Trophoblast cell (in vitro differentiated cells and primary cell): ENCODE data around the gene RSBN1L.

Source experiments
- DNase-seq, 2 donors: peaks; one replicate each; pipeline ENCODE4 v3.0.0-alpha.2; 2016
- H2AFZ ChIP-seq: 2 replicates; pipeline ENCODE4 v1.6.1; 2013; ENCODE audit warnings: low read length, moderate library complexity, mild to moderate bottlenecking; ENCODE audit not compliant: insufficient read depth, poor library complexity
- H2AK5ac ChIP-seq: 2 replicates; pipeline ENCODE4 v1.6.1; 2013; ENCODE audit warnings: mild to moderate bottlenecking, low read length
- H2BK120ac ChIP-seq: 2 replicates; pipeline ENCODE4 v1.6.1; 2013; ENCODE audit warnings: low read length, mild to moderate bottlenecking, moderate library complexity; ENCODE audit not compliant: insufficient read depth, poor library complexity
- H2BK12ac ChIP-seq: 2 replicates; pipeline ENCODE4 v1.6.1; 2013; ENCODE audit warnings: mild to moderate bottlenecking, low read length, moderate library complexity
- H2BK5ac ChIP-seq: 2 replicates; pipeline ENCODE4 v1.6.1; 2013; ENCODE audit warnings: low read length, low read depth, moderate library complexity, mild to moderate bottlenecking; ENCODE audit not compliant: poor library complexity
- H3K14ac ChIP-seq: 2 replicates; pipeline ENCODE4 v1.6.1; 2013; ENCODE audit warnings: mild to moderate bottlenecking, low read length
- H3K18ac ChIP-seq: 2 replicates; pipeline ENCODE4 v1.6.1; 2013; ENCODE audit warnings: mild to moderate bottlenecking, low read length
- H3K23ac ChIP-seq: 2 replicates; pipeline ENCODE4 v1.6.1; 2013; ENCODE audit warnings: low read length
- H3K27ac ChIP-seq: 2 replicates; pipeline ENCODE4 v1.5.1; 2013; ENCODE audit warnings: low read depth, mild to moderate bottlenecking, inconsistent platforms, low read length, moderate library complexity
- H3K27me3 ChIP-seq: 2 replicates; pipeline ENCODE4 v1.6.1; 2013; ENCODE audit warnings: inconsistent platforms, mild to moderate bottlenecking, low read length, moderate library complexity; ENCODE audit not compliant: insufficient read depth
- H3K36me3 ChIP-seq, 2 experiments: 1 replicate in 1 of 2; 2 replicates in 1 of 2; pipeline ENCODE4 v1.6.1; 2013; ENCODE audit warnings: low read length in 2 of 2, mild to moderate bottlenecking in 2 of 2, moderate library complexity in 1 of 2; ENCODE audit not compliant: insufficient read depth in 2 of 2, control insufficient read depth in 1 of 2
- H3K4ac ChIP-seq: 2 replicates; pipeline ENCODE4 v1.6.1; 2013; ENCODE audit warnings: low read depth, mild to moderate bottlenecking, low read length, moderate library complexity
- H3K4me1 ChIP-seq, 2 experiments: 1 replicate in 1 of 2; 2 replicates in 1 of 2; pipeline ENCODE4 v1.6.1; 2013; ENCODE audit warnings: low read length in 2 of 2, mild to moderate bottlenecking in 2 of 2, moderate library complexity in 1 of 2; ENCODE audit not compliant: insufficient read depth in 2 of 2, control insufficient read depth in 1 of 2
- H3K4me2 ChIP-seq: 2 replicates; pipeline ENCODE4 v1.6.1; 2013; ENCODE audit warnings: inconsistent platforms, mild to moderate bottlenecking, low read length, moderate library complexity
- H3K4me3 ChIP-seq: 2 replicates; pipeline ENCODE4 v1.5.1; 2013; ENCODE audit warnings: mild to moderate bottlenecking, low read depth, low read length, inconsistent platforms
- H3K79me1 ChIP-seq: one replicate; pipeline ENCODE4 v1.6.1; 2013; ENCODE audit warnings: low read length
- H3K79me2 ChIP-seq: 2 replicates; pipeline ENCODE4 v1.6.1; 2013; ENCODE audit warnings: low read length, mild to moderate bottlenecking; ENCODE audit not compliant: control insufficient read depth, insufficient read depth, poor library complexity
- H3K9ac ChIP-seq: 2 replicates; pipeline ENCODE4 v1.6.1; 2013; ENCODE audit warnings: mild to moderate bottlenecking, low read length
- H3K9me3 ChIP-seq: 2 replicates; pipeline ENCODE4 v1.6.1; 2013; ENCODE audit warnings: low read depth, mild to moderate bottlenecking, control low read depth, inconsistent platforms, low read length; ENCODE audit not compliant: insufficient read depth
- H4K12ac ChIP-seq: 2 replicates; pipeline ENCODE4 v1.6.1; 2013; ENCODE audit warnings: low read depth, mild to moderate bottlenecking, low read length, moderate library complexity
- H4K8ac ChIP-seq: 2 replicates; pipeline ENCODE4 v1.6.1; 2013; ENCODE audit warnings: low read depth, mild to moderate bottlenecking, low read length, moderate library complexity
- H4K91ac ChIP-seq: one replicate; pipeline ENCODE4 v1.6.1; 2013; ENCODE audit warnings: low read depth, mild to moderate bottlenecking, low read length, moderate library complexity
- WGBS: extraction: QIAGEN DNeasy Blood & Tissue Kit; methylation state at CpG from one replicate; pipeline ENCODE4 v1.1.7; 2013; ENCODE audit warnings: missing lambda C conversion rate; ENCODE audit not compliant: insufficient read length, insufficient coverage; ENCODE audit errors: extremely low coverage; 5-methylcytosine and 5-hydroxymethylcytosine counted together

RSBN1L gene

DNA sequence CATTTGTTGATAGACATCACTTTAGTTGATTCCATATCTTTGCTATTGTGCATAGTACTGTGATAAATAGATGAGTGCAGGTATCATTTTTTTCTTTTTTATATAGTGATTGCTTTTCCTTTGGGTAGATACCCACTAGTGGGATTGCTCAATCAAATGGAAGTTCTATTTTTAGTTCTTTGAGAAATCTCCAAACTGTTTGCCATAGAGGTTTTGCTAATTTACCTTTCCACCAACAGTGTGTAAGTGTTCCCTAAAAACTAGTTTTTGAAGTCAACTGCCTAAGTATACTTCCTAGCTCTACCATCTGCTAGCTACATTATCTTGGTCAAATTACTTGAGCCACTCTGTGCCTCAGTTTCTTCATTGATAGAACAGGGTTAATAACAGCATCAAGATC is 31.5 kb upstream of the RSBN1L start:
- H4K91ac ChIP-seq = no peak overlapping the region
- H4K8ac ChIP-seq = no peak overlapping the region
- no peak overlapping the region for H4K12ac ChIP-seq
- H3K27me3 ChIP-seq = no peaks in the 10 kb centered on the region
- no peak overlapping the region for H2BK120ac ChIP-seq
- no peak overlapping the region for H3K4me2 ChIP-seq
- no peak overlapping the region for H2AFZ ChIP-seq
- H3K9me3 ChIP-seq = no peaks in the 10 kb centered on the region
- no peak overlapping the region for H3K27ac ChIP-seq
- H3K4me1 ChIP-seq = no peaks in the 10 kb centered on the region
- H3K4ac ChIP-seq = no peak overlapping the region
- H3K9ac ChIP-seq = no peak overlapping the region
- no peak overlapping the region for H2BK5ac ChIP-seq
- H2AK5ac ChIP-seq = no peak overlapping the region
- no peak overlapping the region for H2BK12ac ChIP-seq
- H3K79me1 ChIP-seq = no peaks in the 10 kb centered on the region
- no peak overlapping the region for H3K23ac ChIP-seq
- H3K14ac ChIP-seq = no peak overlapping the region
- H3K18ac ChIP-seq = no peak overlapping the region
- H3K4me3 ChIP-seq = no peak overlapping the region
- no peak for DNase-seq
- peaks cover 8% of the 10 kb centered on the region in 2 experiments for H3K36me3 ChIP-seq
- H3K79me2 ChIP-seq = no peaks in the 10 kb centered on the region

DNA sequence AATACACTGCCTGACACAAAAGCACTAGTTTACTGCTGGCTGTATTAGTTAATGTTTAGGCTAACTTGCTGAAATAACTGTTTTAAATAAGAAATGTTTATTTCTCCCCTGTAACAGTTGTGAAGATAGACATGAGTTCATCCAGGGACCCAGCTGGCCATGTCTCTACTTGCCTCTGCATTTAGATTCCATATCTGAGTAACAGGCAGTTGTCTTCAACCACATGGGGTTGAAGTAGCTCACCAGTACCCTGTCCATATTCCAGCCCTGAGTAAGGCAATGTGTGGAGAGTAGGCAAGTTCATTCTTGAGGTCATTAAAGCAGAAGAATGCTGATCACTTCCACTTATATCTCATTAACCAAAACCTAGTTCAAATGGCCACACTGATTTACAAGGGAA is 31.1 kb upstream of the RSBN1L start:
- Histone ChIP-seq H3K27ac (no peak overlapping the region), H3K9me3 (no peaks in the 10 kb centered on the region), H3K4me3 (no peak overlapping the region), H2BK120ac (no peak overlapping the region), H3K9ac (no peak overlapping the region), H3K18ac (no peak overlapping the region), H4K12ac (no peak overlapping the region), H2AFZ (no peak overlapping the region), H2AK5ac (no peak overlapping the region), H3K14ac (no peak overlapping the region), H2BK12ac (no peak overlapping the region), H3K79me1 (no peaks in the 10 kb centered on the region), H3K4ac (no peak overlapping the region), H2BK5ac (no peak overlapping the region), H3K4me1 (no peaks in the 10 kb centered on the region), H3K23ac (no peak overlapping the region), H3K36me3 (peaks cover 6% of the 10 kb centered on the region in 2 experiments), H3K79me2 (no peaks in the 10 kb centered on the region), H3K4me2 (no peak overlapping the region), H4K91ac (no peak overlapping the region), H3K27me3 (no peaks in the 10 kb centered on the region), H4K8ac (no peak overlapping the region)
- DNase-seq = no peak

DNA sequence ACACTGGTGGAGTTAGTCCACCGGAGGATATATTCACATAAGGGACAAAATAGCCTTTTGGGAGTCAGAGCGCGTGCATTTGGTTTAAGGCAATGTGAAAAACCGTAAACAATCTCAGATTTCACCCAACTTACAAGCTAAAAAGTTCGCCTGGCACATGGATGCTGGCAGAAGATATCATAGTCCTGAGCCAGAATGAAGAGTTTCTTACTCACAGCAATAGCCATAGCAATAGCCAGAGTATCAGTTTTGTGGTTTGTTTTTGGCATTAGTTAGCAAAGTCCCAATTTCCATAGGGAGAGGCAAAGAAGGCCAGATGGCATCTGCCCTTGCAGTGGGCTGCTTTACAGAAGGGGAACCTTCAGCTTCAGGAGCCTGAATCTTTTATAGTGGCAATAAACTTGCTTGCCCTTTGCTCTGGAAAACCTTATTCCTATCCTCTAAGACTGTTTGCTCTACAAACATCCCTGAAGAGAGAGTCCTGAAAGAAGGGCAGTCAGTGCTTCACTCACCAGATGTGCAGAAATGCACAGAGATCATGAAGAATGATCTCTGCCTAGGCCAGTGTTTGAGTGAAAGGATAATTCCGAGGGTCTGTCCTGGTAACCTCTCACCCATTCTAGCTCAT is 28.7 kb upstream of the RSBN1L start:
- H3K18ac ChIP-seq = no peak overlapping the region
- H2AFZ ChIP-seq = no peak overlapping the region
- no peak overlapping the region for H3K4me3 ChIP-seq

DNA sequence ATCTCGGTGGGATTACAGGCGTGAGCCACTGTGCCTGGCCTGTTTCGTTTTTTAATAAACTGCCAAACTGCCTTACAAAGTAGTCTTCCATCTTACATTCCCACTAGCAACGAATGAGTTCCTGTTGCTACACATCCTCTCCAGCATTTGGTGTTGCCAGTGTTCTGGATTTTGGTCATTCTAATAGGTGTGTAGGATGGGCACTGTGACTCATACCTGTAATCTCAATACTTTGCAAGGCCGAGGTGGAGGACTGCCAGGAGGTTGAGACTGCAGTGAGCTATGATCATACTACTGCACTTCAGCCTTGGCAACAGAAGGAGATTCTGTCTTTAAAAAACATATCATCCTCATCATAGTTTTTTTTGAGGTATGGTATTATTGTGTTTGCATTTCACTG is 21.4 kb upstream of the RSBN1L start:
- H3K4ac ChIP-seq = no peak overlapping the region
- peak in 1 of 2 donors; percentile 25 for DNase-seq
- H2AFZ ChIP-seq = no peak overlapping the region
- H3K79me2 ChIP-seq = no peaks in the 10 kb centered on the region
- no peak overlapping the region for H4K12ac ChIP-seq
- no peak overlapping the region for H3K23ac ChIP-seq
- H4K8ac ChIP-seq = no peak overlapping the region
- no peak overlapping the region for H4K91ac ChIP-seq
- H3K18ac ChIP-seq = no peak overlapping the region
- no peak overlapping the region for H3K27ac ChIP-seq
- no peaks in the 10 kb centered on the region for H3K4me1 ChIP-seq
- H2BK5ac ChIP-seq = no peak overlapping the region
- H2AK5ac ChIP-seq = no peak overlapping the region
- H3K4me2 ChIP-seq = no peak overlapping the region
- no peaks in the 10 kb centered on the region for H3K36me3 ChIP-seq
- H3K14ac ChIP-seq = no peak overlapping the region
- no CpG with 5 or more reads among the region's 5 CpGs for WGBS
- H3K79me1 ChIP-seq = no peaks in the 10 kb centered on the region
- H3K9ac ChIP-seq = no peak overlapping the region
- H2BK12ac ChIP-seq = no peak overlapping the region
- H3K9me3 ChIP-seq = no peaks in the 10 kb centered on the region
- no peaks in the 10 kb centered on the region for H3K27me3 ChIP-seq
- no peak overlapping the region for H3K4me3 ChIP-seq
- H2BK120ac ChIP-seq = no peak overlapping the region

More for the DNA sequence above, 28.7 kb upstream of the RSBN1L start:
- H3K4me1 ChIP-seq = no peaks in the 10 kb centered on the region
- H3K27me3 ChIP-seq = no peaks in the 10 kb centered on the region
- H3K27ac ChIP-seq = no peak overlapping the region
- H3K79me1 ChIP-seq = no peaks in the 10 kb centered on the region
- H4K12ac ChIP-seq = no peak overlapping the region
- no peak overlapping the region for H2BK12ac ChIP-seq
- WGBS = no CpG with 5 or more reads among the region's 6 CpGs
- peaks cover 2 to 3% of the 10 kb centered on the region in 2 experiments for H3K36me3 ChIP-seq
- no peak overlapping the region for H3K23ac ChIP-seq
- H2AK5ac ChIP-seq = no peak overlapping the region
- H3K14ac ChIP-seq = no peak overlapping the region
- H3K4me2 ChIP-seq = no peak overlapping the region
- no peaks in the 10 kb centered on the region for H3K79me2 ChIP-seq
- H2BK5ac ChIP-seq = no peak overlapping the region
- no peak overlapping the region for H3K9ac ChIP-seq
- H4K91ac ChIP-seq = no peak overlapping the region
- H3K9me3 ChIP-seq = no peaks in the 10 kb centered on the region
- no peak overlapping the region for H2BK120ac ChIP-seq
- no peak overlapping the region for H4K8ac ChIP-seq
- no peak for DNase-seq
- H3K4ac ChIP-seq = no peak overlapping the region
